Vagina (tissue), 2 donors: ENCODE data around the gene FOXO3. TPM values are rescaled to one million over a fixed set of nuclear protein-coding genes. Genes with fewer than 3 reads are reported as not detected.

Experiments
- DNase-seq, 2 donors: peaks; one replicate each; pipeline ENCODE4 v3.0.0-alpha.2; 2017; ENCODE audit errors: extremely low spot score in 2 of 2
- H3K27ac ChIP-seq: fragments of 200-600 bp; sonication (generic); one replicate; pipeline ENCODE4 v1.5.1; 2019
- H3K27me3 ChIP-seq: fragments of 200-600 bp; sonication (generic); one replicate; pipeline ENCODE4 v1.5.1; 2019
- H3K36me3 ChIP-seq, 2 donors: fragments of 200-600 bp; sonication (generic); one replicate each; pipeline ENCODE4 v1.5.1; 2017 to 2019
- H3K4me1 ChIP-seq: fragments of 200-600 bp; sonication (generic); one replicate; pipeline ENCODE4 v1.5.1; 2019
- H3K4me3 ChIP-seq, 2 donors: fragments of 200-600 bp; sonication (generic); 1 replicate in 1 of 2; 2 replicates in 1 of 2; pipeline ENCODE4 v1.5.1; 2016 to 2019
- H3K9me3 ChIP-seq: fragments of 200-600 bp; sonication (generic); one replicate; pipeline ENCODE4 v1.5.1; 2019
- POLR2A ChIP-seq, 2 donors: fragments of 450-650 bp; IDR thresholded peaks; one replicate each; pipeline ENCODE4 v1.6.1; 2017; ENCODE audit warnings: antibody characterized with exemption in 2 of 2, mild to moderate bottlenecking in 2 of 2, moderate library complexity in 2 of 2
- POLR2AphosphoS5 ChIP-seq, 2 donors: sonication (generic); formaldehyde crosslinking; IDR thresholded peaks; one replicate each; pipeline ENCODE4 v1.9.0; 2017; ENCODE audit warnings: antibody characterized with exemption in 2 of 2, mild to moderate bottlenecking in 2 of 2, low read depth in 1 of 2; ENCODE audit not compliant: insufficient read depth in 1 of 2
- intact Hi-C: fragments of 100-400 bp; cut with DNase I; formaldehyde crosslinking; loops from one replicate; pipeline ENCODE4 v1.15.1; 2023
- total RNA-seq: library from RNA; depleted of rRNA; stranded (reverse); fragments of >200 nt; gene quantifications from one replicate; pipeline ENCODE4 v1.2.3, GENCODE V29; 2016
- TF ChIP-seq, protein P1 (sequence below), 3 experiments: fragments of 450-650 bp in 2 of 3; fragments of 200-600 bp in 1 of 3; sonication (generic) in 1 of 3; IDR thresholded peaks; one replicate each; pipeline ENCODE4 v1.5.1; 2017 to 2019; ENCODE audit warnings: antibody characterized with exemption in 3 of 3, mild to moderate bottlenecking in 2 of 3, moderate library complexity in 2 of 3

Gene FOXO3
- total RNA-seq, 1 donor from 2014 or later, result 110 TPM

DNA sequence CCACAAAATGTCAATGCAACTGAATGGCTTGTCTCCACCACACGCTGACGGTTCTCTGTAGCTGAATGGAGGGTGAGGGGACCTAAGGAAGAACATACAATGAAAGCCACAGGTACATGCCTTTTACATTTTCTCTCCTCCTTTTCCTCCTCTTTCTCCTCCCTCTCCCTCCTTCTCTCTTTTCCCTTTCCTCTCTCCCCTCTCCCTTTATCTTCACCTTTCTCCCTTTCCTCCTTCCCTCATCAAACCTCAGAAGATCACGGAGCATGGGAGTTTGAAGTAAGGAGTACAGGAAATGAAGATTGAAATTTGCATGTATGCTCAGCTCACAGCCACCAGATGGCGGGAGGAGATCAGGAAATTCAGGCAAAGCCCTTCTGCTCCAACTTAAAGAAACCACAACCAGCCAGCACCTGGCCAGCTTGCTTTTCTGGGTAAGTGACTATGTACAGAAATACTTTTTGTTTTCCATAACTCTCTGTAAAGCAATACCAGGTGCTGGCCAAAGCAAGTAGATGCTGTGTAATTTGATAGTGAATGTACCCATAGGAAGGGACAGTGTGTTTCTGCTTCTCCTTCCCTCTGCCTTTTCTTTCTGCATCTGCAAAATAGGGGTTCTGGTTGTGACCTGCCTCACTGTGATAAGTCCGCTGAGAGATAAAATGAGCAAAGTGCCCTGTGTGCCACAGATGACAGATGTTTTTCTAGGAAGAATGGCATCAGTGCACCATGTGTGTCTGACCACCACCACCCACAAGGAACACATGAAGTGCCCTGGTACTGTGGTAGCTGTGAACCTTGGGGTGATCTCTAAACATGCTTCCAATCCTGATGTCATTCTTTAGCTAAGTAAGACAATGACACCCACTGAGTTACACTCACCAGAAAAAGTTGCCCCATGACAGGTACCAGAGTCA, 18.6 kb upstream of the FOXO3 start:
- H3K4me1 ChIP-seq, result no peaks in the 10 kb centered on the region
- H3K27ac ChIP-seq, result no peak overlapping the region
- H3K4me3 ChIP-seq, result no peak overlapping the region
- no peaks in the 10 kb centered on the region for H3K9me3 ChIP-seq
- TF ChIP-seq, protein P1, sequence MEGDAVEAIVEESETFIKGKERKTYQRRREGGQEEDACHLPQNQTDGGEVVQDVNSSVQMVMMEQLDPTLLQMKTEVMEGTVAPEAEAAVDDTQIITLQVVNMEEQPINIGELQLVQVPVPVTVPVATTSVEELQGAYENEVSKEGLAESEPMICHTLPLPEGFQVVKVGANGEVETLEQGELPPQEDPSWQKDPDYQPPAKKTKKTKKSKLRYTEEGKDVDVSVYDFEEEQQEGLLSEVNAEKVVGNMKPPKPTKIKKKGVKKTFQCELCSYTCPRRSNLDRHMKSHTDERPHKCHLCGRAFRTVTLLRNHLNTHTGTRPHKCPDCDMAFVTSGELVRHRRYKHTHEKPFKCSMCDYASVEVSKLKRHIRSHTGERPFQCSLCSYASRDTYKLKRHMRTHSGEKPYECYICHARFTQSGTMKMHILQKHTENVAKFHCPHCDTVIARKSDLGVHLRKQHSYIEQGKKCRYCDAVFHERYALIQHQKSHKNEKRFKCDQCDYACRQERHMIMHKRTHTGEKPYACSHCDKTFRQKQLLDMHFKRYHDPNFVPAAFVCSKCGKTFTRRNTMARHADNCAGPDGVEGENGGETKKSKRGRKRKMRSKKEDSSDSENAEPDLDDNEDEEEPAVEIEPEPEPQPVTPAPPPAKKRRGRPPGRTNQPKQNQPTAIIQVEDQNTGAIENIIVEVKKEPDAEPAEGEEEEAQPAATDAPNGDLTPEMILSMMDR (IDR thresholded peaks at IDR 0.05), result peak; percentile 82 to 98 (median 97)
- TF ChIP-seq POLR2AphosphoS5 (IDR thresholded peaks at IDR 0.05; ENCODE audit: insufficient read depth in 1 of 2, low read depth in 1 of 2) (peak in 1 of 2 donors; percentile 48), POLR2A (IDR thresholded peaks at IDR 0.05) (no peak)
- H3K36me3 ChIP-seq, result no peaks in the 10 kb centered on the region
- no peak for DNase-seq
- intact Hi-C loops, result loop anchor here (5.0 kb wide), 3 partner anchors 295 to 535 kb away; no protein-coding TSS in a partner anchor
- H3K27me3 ChIP-seq, result no peaks in the 10 kb centered on the region

DNA sequence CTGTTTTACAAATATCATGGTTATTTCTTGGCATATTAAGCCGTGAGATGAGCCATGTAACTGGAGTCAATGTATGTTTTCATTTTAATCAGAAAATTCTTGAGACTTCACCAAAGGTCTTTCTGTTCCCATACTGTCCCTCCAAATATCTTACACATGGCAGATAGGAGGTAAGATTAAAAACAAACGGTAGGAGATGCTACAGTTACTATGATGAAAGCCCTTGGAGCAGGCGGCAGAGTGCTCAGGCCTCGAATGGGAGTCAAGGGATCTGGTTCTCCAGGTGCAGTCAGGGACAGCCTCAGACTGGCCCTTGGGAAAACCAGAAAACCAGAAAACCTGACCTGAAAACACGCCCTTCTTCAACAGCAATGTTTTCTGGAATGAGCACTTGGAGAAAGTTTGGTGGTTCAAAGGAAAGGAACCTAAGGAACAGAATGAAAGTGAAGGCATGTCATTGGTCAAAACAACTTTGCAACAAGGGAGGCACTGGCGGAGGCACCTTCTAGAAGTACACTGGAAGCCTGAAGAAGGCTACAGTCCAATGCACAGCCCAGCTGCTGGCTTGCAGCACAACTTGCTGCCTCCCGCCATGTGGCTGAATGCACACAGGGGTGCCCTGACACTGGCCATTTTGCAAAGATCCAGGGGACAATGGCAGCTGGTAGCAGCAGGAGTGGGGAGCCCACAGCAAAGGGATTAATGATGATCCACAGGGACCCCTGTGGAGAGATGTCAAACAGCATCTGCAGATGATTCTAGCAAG, 17.4 kb upstream of the FOXO3 start:
- Histone ChIP-seq H3K27ac (no peak overlapping the region), H3K9me3 (no peaks in the 10 kb centered on the region), H3K36me3 (no peaks in the 10 kb centered on the region), H3K27me3 (no peaks in the 10 kb centered on the region), H3K4me3 (no peak overlapping the region), H3K4me1 (no peaks in the 10 kb centered on the region)
- no peak for DNase-seq
- TF ChIP-seq POLR2A (IDR thresholded peaks at IDR 0.05) (no peak), POLR2AphosphoS5 (IDR thresholded peaks at IDR 0.05; ENCODE audit: insufficient read depth in 1 of 2, low read depth in 1 of 2) (no peak)
- TF ChIP-seq, protein P1 (IDR thresholded peaks at IDR 0.05), result no peak
- intact Hi-C loops, result loop anchor here (5.0 kb wide), 3 partner anchors 294 to 534 kb away; no protein-coding TSS in a partner anchor

DNA sequence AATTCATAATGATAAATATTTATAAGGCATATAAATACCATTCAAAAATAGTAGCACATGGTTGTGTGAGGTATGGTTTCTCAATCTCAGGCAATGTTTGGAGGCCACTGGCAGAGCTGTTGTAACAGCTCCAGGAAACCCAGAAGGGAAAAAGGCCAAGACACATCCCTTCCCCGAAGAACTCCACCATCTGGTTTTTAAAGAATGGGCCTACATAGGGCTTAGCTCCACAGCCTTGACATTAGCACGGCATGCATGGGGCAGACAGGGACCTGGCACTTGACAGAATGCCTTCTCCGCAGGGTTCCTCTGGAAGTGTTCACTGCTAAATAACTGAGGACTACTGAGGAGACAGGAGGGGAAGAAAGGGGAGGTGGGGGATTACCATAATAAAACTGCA, 16.1 kb upstream of the FOXO3 start:
- DNase-seq, result no peak
- no peaks in the 10 kb centered on the region for H3K9me3 ChIP-seq
- no peak overlapping the region for H3K27ac ChIP-seq
- H3K36me3 ChIP-seq, result no peaks in the 10 kb centered on the region
- intact Hi-C loops, result loop anchor here (5.0 kb wide), 3 partner anchors 293 to 533 kb away; no protein-coding TSS in a partner anchor
- TF ChIP-seq POLR2A (IDR thresholded peaks at IDR 0.05), result no peak
- H3K4me1 ChIP-seq, result no peaks in the 10 kb centered on the region
- H3K27me3 ChIP-seq, result no peaks in the 10 kb centered on the region
- no peak overlapping the region for H3K4me3 ChIP-seq

DNA sequence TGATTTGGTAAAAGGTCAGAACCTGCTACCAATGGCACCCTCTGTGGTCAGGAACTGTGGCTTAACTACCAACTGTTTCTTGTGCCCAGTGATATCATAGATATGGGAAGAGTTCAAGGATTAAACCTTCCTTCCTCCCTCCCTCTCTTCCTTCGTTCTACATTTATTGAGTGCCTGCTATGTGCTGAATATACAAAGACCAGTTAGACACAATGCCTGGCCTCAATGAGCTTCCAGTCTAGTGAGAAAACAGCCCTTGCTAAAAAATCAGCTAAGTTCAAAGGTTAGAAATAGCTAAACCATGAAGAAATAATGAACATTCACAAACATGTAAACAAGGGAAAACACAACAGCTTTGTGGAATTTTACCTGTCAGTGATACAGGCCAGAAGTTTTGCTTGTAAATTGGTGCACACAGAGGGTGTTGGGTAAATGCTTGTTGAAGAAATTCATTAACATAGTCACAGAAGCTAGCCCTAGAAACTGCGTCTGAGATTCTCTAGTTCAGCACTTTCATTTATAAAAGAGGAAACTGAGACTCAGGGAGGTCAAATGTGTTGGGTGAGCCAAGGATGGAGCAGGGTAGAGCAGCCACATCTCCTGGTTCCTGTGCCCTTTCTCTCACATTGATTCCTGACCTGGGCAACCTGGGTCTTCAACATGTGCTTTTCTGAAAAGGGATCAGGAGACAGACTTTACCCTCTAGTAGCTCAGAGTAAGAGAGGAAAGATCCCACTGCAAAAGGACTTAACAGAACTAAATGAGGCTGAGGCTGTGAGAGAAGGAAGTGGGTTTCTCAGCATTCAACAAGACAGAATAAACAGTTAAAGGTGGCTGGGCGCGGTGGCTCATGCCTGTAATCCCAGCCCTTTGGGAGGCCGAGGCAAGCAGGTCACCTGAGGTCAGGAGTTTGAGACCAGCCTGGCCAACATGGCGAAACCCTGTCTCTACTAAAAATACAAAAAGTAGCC, 14.4 kb upstream of the FOXO3 start:
- no peak for DNase-seq
- no peak for TF ChIP-seq POLR2AphosphoS5 (IDR thresholded peaks at IDR 0.05; ENCODE audit: insufficient read depth in 1 of 2, low read depth in 1 of 2)
- no peak for TF ChIP-seq POLR2A (IDR thresholded peaks at IDR 0.05)
- TF ChIP-seq, protein P1 (IDR thresholded peaks at IDR 0.05), result no peak
- no peak overlapping the region for H3K27ac ChIP-seq

DNA sequence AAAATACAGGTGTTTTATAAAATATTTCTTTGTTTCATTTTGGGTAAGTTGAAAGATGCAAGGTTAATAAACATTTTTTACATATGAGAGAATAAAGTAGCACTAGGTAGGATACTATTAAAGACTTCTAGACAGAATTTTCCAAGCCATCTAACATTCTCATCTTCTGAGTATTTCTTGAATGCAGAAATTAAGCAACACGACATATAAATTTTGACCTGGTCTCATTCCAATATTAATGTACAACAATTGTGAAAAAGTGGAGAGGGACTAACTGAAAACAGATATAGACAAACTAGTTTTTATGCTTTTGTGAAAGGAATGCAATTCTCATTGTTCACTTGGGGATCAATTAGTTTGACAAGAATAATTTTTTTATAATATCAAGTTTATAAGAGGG, 11.5 kb upstream of the FOXO3 start:
- Histone ChIP-seq H3K27me3 (no peaks in the 10 kb centered on the region), H3K36me3 (no peaks in the 10 kb centered on the region), H3K9me3 (no peaks in the 10 kb centered on the region), H3K27ac (no peak overlapping the region), H3K4me1 (no peaks in the 10 kb centered on the region), H3K4me3 (no peak overlapping the region)
- no peak for DNase-seq
- TF ChIP-seq, protein P1 (IDR thresholded peaks at IDR 0.05), result no peak
- TF ChIP-seq POLR2AphosphoS5 (IDR thresholded peaks at IDR 0.05; ENCODE audit: insufficient read depth in 1 of 2, low read depth in 1 of 2) (no peak), POLR2A (IDR thresholded peaks at IDR 0.05) (no peak)
- intact Hi-C loops, result no loop called here

More for the DNA sequence above, 14.4 kb upstream of the FOXO3 start:
- Histone ChIP-seq H3K9me3 (no peaks in the 10 kb centered on the region), H3K4me3 (no peak overlapping the region), H3K4me1 (no peaks in the 10 kb centered on the region), H3K36me3 (no peaks in the 10 kb centered on the region), H3K27me3 (no peaks in the 10 kb centered on the region)
- intact Hi-C loops, result no loop called here
